WTC11 (cell line): ENCODE measurements around the gene COQ9. TPM values are rescaled to one million over a fixed set of nuclear protein-coding genes. Genes with fewer than 3 reads are reported as not detected.

Experiments used
- FOXK1 ChIP-seq: sonication (generic); formaldehyde crosslinking; IDR thresholded peaks from 2 replicates; pipeline ENCODE4 v1.8.0; 2022; ENCODE audit warnings: mild to moderate bottlenecking, moderate library complexity, missing genetic modification reagents
- GTF2I ChIP-seq: fragments of 250-450 bp; sonication (Bioruptor Pico); conservative IDR thresholded peaks from 2 replicates; pipeline ENCODE4 v1.4.0; 2021; ENCODE audit warnings: mild to moderate bottlenecking
- NFATC4 ChIP-seq: fragments of 250-450 bp; sonication (Bioruptor Pico); IDR thresholded peaks from 2 replicates; pipeline ENCODE4 v1.9.0; 2021; ENCODE audit warnings: mild to moderate bottlenecking
- NR3C1 ChIP-seq: sonication (generic); formaldehyde crosslinking; conservative IDR thresholded peaks from 2 replicates; pipeline ENCODE4 v1.8.1; 2023; ENCODE audit warnings: low read depth, mild to moderate bottlenecking, missing genetic modification reagents
- PRRX2 ChIP-seq: fragments of 250-450 bp; sonication (Bioruptor Pico); IDR thresholded peaks from 2 replicates; pipeline ENCODE4 v1.8.0; 2021; ENCODE audit warnings: mild to moderate bottlenecking
- RORB ChIP-seq: fragments of 250-450 bp; sonication (Bioruptor Pico); IDR thresholded peaks from 2 replicates; pipeline ENCODE4 v1.9.0; 2021; ENCODE audit warnings: mild to moderate bottlenecking
- SP1 ChIP-seq: sonication (generic); formaldehyde crosslinking; conservative IDR thresholded peaks from 2 replicates; pipeline ENCODE4 v1.8.1; 2022; ENCODE audit warnings: missing genetic modification reagents
- ZBTB21 ChIP-seq: sonication (generic); formaldehyde crosslinking; IDR thresholded peaks from 2 replicates; pipeline ENCODE4 v1.8.1; 2023; ENCODE audit warnings: mild to moderate bottlenecking, missing genetic modification reagents, borderline replicate concordance
- ZBTB43 ChIP-seq: sonication (generic); formaldehyde crosslinking; IDR thresholded peaks from 2 replicates; pipeline ENCODE4 v1.8.1; 2023; ENCODE audit warnings: mild to moderate bottlenecking, missing genetic modification reagents
- total RNA-seq: library from RNA; stranded (reverse); gene quantifications from 3 replicates; pipeline ENCODE4 v1.2.3, GENCODE V29; 2021
- TF ChIP-seq, protein P1 (sequence below): sonication (generic); formaldehyde crosslinking; IDR thresholded peaks from 2 replicates; pipeline ENCODE4 v1.8.1; 2022; ENCODE audit warnings: missing genetic modification reagents, borderline replicate concordance
- TF ChIP-seq, protein P2 (sequence below): fragments of 250-450 bp; sonication (Bioruptor Pico); conservative IDR thresholded peaks from 2 replicates; pipeline ENCODE4 v1.9.0; 2021; ENCODE audit warnings: mild to moderate bottlenecking
- TF ChIP-seq, protein P3 (sequence below): sonication (generic); formaldehyde crosslinking; IDR thresholded peaks from 2 replicates; pipeline ENCODE4 v1.8.1; 2023; ENCODE audit warnings: mild to moderate bottlenecking, missing genetic modification reagents, moderate library complexity
- TF ChIP-seq, protein P4 (sequence below): sonication (generic); formaldehyde crosslinking; IDR thresholded peaks from 2 replicates; pipeline ENCODE4 v1.8.0; 2022; ENCODE audit warnings: missing genetic modification reagents
- TF ChIP-seq, protein P5 (sequence below): sonication (generic); formaldehyde crosslinking; conservative IDR thresholded peaks from 2 replicates; pipeline ENCODE4 v1.8.1; 2023; ENCODE audit warnings: mild to moderate bottlenecking, low read depth, missing genetic modification reagents, moderate library complexity

COQ9 gene
- total RNA-seq, 1 experiment from 2014 or later: 39.2 TPM

DNA sequence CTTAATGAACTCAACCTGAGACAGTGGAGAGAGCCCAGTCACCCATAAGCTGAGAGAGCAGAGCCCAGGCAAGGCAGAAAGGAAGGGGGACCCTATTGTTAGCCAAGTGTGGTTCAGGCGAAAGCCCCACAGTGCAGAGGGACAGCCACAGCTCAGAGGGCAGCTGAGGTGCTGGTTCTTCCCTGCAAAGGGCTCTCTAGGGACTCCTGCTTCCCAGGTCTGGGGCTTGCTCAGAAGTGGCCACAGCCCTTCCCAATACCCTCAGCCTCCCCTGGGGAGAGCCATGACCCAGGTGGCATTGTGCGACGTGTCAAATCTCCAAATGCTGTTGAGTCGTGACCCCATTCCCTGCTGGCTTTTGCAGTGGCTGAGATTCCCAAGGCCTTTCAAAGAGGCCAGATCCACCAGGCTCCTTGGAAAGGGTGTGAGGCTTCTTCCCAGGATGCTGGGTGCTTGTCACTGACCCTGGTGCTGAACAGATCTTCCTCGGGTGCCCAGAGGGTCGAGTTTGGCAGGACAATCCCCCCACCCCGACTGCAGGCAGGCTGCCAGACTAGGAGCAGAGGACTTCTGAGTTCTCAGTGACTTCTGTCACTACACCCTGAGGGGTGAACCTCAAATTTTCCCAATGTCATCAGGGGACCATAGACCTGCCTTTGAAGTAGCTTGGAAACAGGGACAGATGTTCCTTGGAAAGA, 45.2 kb upstream of the COQ9 start (continued):
- TF ChIP-seq, protein P1, sequence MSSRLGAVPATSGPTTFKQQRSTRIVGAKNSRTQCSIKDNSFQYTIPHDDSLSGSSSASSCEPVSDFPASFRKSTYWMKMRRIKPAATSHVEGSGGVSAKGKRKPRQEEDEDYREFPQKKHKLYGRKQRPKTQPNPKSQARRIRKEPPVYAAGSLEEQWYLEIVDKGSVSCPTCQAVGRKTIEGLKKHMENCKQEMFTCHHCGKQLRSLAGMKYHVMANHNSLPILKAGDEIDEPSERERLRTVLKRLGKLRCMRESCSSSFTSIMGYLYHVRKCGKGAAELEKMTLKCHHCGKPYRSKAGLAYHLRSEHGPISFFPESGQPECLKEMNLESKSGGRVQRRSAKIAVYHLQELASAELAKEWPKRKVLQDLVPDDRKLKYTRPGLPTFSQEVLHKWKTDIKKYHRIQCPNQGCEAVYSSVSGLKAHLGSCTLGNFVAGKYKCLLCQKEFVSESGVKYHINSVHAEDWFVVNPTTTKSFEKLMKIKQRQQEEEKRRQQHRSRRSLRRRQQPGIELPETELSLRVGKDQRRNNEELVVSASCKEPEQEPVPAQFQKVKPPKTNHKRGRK (CRISPR knock-in tag): no peak
- no peak for TF ChIP-seq PRRX2 (CRISPR knock-in tag)
- TF ChIP-seq ZBTB21: no peak
- no peak for TF ChIP-seq RORB (CRISPR knock-in tag)
- no peak for TF ChIP-seq SP1 (CRISPR knock-in tag)
- TF ChIP-seq, protein P2, sequence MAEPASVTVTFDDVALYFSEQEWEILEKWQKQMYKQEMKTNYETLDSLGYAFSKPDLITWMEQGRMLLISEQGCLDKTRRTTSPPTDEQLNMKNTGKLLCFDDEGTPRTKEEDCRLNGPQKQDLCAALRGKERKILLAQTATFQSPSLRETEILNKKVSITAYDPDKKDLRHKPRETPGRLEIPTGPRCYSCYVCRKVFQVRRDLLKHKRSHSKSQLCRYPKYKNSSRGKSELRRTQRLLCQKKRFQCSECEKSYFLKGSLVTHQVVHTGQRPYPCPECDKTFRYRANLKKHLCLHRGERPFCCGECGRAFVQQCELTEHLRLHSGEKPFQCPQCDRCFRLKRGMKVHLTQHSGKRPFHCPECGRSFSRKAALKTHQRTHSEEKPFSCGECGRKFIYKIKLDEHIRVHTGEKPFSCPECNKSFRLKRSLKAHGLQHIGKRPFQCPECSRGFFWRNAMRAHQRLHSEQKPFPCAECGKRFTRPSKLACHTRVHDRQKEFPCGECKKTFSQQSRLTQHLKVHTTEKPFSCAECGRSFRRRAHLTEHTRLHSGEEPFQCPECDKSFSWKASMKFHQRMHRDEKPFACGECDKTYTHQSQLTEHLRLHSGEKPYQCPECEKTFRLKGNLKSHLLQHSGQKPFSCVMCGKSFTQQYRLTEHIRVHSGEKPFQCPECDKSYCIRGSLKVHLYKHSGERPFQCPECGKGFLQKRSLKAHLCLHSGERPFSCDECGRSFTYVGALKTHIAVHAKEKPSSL: no peak
- no peak for TF ChIP-seq FOXK1 (CRISPR knock-in tag)
- TF ChIP-seq, protein P3, sequence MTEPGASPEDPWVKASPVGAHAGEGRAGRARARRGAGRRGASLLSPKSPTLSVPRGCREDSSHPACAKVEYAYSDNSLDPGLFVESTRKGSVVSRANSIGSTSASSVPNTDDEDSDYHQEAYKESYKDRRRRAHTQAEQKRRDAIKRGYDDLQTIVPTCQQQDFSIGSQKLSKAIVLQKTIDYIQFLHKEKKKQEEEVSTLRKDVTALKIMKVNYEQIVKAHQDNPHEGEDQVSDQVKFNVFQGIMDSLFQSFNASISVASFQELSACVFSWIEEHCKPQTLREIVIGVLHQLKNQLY (CRISPR knock-in tag): no peak
- TF ChIP-seq, protein P4, sequence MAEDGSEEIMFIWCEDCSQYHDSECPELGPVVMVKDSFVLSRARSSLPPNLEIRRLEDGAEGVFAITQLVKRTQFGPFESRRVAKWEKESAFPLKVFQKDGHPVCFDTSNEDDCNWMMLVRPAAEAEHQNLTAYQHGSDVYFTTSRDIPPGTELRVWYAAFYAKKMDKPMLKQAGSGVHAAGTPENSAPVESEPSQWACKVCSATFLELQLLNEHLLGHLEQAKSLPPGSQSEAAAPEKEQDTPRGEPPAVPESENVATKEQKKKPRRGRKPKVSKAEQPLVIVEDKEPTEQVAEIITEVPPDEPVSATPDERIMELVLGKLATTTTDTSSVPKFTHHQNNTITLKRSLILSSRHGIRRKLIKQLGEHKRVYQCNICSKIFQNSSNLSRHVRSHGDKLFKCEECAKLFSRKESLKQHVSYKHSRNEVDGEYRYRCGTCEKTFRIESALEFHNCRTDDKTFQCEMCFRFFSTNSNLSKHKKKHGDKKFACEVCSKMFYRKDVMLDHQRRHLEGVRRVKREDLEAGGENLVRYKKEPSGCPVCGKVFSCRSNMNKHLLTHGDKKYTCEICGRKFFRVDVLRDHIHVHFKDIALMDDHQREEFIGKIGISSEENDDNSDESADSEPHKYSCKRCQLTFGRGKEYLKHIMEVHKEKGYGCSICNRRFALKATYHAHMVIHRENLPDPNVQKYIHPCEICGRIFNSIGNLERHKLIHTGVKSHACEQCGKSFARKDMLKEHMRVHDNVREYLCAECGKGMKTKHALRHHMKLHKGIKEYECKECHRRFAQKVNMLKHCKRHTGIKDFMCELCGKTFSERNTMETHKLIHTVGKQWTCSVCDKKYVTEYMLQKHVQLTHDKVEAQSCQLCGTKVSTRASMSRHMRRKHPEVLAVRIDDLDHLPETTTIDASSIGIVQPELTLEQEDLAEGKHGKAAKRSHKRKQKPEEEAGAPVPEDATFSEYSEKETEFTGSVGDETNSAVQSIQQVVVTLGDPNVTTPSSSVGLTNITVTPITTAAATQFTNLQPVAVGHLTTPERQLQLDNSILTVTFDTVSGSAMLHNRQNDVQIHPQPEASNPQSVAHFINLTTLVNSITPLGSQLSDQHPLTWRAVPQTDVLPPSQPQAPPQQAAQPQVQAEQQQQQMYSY: no peak
- no peak for TF ChIP-seq NFATC4 (CRISPR knock-in tag)
- no peak for TF ChIP-seq GTF2I (CRISPR knock-in tag)
- TF ChIP-seq ZBTB43 (CRISPR knock-in tag): no peak
- TF ChIP-seq NR3C1 (CRISPR knock-in tag): no peak
- TF ChIP-seq, protein P5, sequence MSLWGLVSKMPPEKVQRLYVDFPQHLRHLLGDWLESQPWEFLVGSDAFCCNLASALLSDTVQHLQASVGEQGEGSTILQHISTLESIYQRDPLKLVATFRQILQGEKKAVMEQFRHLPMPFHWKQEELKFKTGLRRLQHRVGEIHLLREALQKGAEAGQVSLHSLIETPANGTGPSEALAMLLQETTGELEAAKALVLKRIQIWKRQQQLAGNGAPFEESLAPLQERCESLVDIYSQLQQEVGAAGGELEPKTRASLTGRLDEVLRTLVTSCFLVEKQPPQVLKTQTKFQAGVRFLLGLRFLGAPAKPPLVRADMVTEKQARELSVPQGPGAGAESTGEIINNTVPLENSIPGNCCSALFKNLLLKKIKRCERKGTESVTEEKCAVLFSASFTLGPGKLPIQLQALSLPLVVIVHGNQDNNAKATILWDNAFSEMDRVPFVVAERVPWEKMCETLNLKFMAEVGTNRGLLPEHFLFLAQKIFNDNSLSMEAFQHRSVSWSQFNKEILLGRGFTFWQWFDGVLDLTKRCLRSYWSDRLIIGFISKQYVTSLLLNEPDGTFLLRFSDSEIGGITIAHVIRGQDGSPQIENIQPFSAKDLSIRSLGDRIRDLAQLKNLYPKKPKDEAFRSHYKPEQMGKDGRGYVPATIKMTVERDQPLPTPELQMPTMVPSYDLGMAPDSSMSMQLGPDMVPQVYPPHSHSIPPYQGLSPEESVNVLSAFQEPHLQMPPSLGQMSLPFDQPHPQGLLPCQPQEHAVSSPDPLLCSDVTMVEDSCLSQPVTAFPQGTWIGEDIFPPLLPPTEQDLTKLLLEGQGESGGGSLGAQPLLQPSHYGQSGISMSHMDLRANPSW (CRISPR knock-in tag): no peak
- TF ChIP-seq, all 79 proteins: peak for 0
